Left ventricle myocardium inferior (tissue), 1 donor: ENCODE data around the gene ZNF564. TPM values are rescaled to one million over a fixed set of nuclear protein-coding genes. Genes with fewer than 3 reads are reported as not detected.

ENCODE experiments used
- DNase-seq: peaks from one replicate; pipeline ENCODE4 v3.0.0-alpha.2; 2020
- H3K27ac ChIP-seq: fragments of 200-600 bp; replicated peaks from 2 replicates; pipeline ENCODE4 v1.8.0; 2021
- H3K27me3 ChIP-seq: fragments of 200-600 bp; 2 replicates; pipeline ENCODE4 v1.8.0; 2021; ENCODE audit warnings: low read depth
- H3K36me3 ChIP-seq: fragments of 200-600 bp; 2 replicates; pipeline ENCODE4 v1.8.0; 2021
- H3K4me1 ChIP-seq: fragments of 200-600 bp; 2 replicates; pipeline ENCODE4 v1.8.0; 2021
- H3K4me3 ChIP-seq: fragments of 200-600 bp; 2 replicates; pipeline ENCODE4 v1.8.0; 2021; ENCODE audit warnings: mild to moderate bottlenecking, moderate library complexity
- H3K9me3 ChIP-seq: fragments of 200-600 bp; replicated peaks from 2 replicates; pipeline ENCODE4 v1.8.0; 2021
- CTCF ChIP-seq: fragments of 200-600 bp; IDR thresholded peaks from 2 replicates; pipeline ENCODE4 v1.8.0; 2021; ENCODE audit warnings: antibody characterized with exemption, mild to moderate bottlenecking, borderline replicate concordance
- intact Hi-C: fragments of 100-400 bp; cut with micrococcal nuclease; formaldehyde crosslinking; loops from one replicate; pipeline ENCODE4 v1.11.0; 2022
- long read RNA-seq: library from polyadenylated mRNA; unstranded; transcript quantifications from one replicate; pipeline ENCODE4 v2.0.0, GENCODE V29; 2021
- total RNA-seq: library from RNA; stranded (reverse); fragmentation: NEBNext Ultra II Directional; extraction: Animal tissue kit (Norgen Biotek cat#: 25700); gene quantifications from one replicate; pipeline ENCODE4 v1.2.1, GENCODE V29; 2021
- donor health status: DM: no; HTN: yes; CAD: no; lungs with severe emphysema.

ZNF564 gene
- total RNA-seq: 11.1 TPM
- long read RNA-seq, transcript ZNF564-201 (4 exons, 2,935 nt): major isoform, 19 of 23 reads
- long read RNA-seq, partial matches to known transcripts: 1 of 23 reads
- long read RNA-seq, other reads (novel, unspliced or antisense): 1 of 23 reads

GRCh38 chr19:12551060-12551832 is at the start of gene ZNF564:
Gene ZNF564, minus strand, starts transcription at chr19:12551482. Its CDS starts 150 bp downstream, at chr19:12551332.
- intact Hi-C loops: no loop called here
- Histone ChIP-seq H3K36me3 (peaks cover 19% of the 10 kb centered on the region), H3K4me3 (peak within 1 kb of the TSS; percentile 89), H3K9me3 (no peaks in the 10 kb centered on the region), H3K27ac (peak within 1 kb of the TSS; percentile 99), H3K4me1 (peaks cover 77% of the 10 kb centered on the region), H3K27me3 (peaks cover 5% of the 10 kb centered on the region)
- TF ChIP-seq CTCF: no peak
- DNase-seq: peak; percentile 93

GRCh38 chr19:12597594-12597993 is 46.3 kb upstream of the ZNF564 start:
- no peak for TF ChIP-seq CTCF

GRCh38 chr19:12596927-12597548 is 45.8 kb upstream of the ZNF564 start:
- Histone ChIP-seq H3K27ac (no peak overlapping the region), H3K36me3 (peaks cover 20% of the 10 kb centered on the region), H3K9me3 (no peaks in the 10 kb centered on the region), H3K4me1 (no peaks in the 10 kb centered on the region), H3K27me3 (no peaks in the 10 kb centered on the region), H3K4me3 (peak overlapping the region; percentile 46)
- no peak for TF ChIP-seq CTCF
- no peak for DNase-seq
- intact Hi-C loops: no loop called here

More at GRCh38 chr19:12597594-12597993, 46.3 kb upstream of the ZNF564 start:
- DNase-seq: no peak
- Histone ChIP-seq H3K36me3 (peaks cover 23% of the 10 kb centered on the region), H3K27me3 (no peaks in the 10 kb centered on the region), H3K4me1 (no peaks in the 10 kb centered on the region), H3K9me3 (no peaks in the 10 kb centered on the region), H3K27ac (no peak overlapping the region), H3K4me3 (no peak overlapping the region)
- intact Hi-C loops: no loop called here

GRCh38 chr19:12596485-12596884 is 45.2 kb upstream of the ZNF564 start:
- no peak for TF ChIP-seq CTCF
- Histone ChIP-seq H3K27ac (no peak overlapping the region), H3K36me3 (peaks cover 20% of the 10 kb centered on the region), H3K27me3 (no peaks in the 10 kb centered on the region), H3K4me3 (peak overlapping the region; percentile 46), H3K9me3 (no peaks in the 10 kb centered on the region), H3K4me1 (no peaks in the 10 kb centered on the region)
- no peak for DNase-seq
- intact Hi-C loops: no loop called here

- H3K9me3 ChIP-seq: peaks cover 41% of the 10 kb centered on the region
- intact Hi-C loops: no loop called here
- H3K27ac ChIP-seq: no peak overlapping the region
- no peak for DNase-seq
- no peak for TF ChIP-seq CTCF
- H3K4me1 ChIP-seq: no peaks in the 10 kb centered on the region
- no peaks in the 10 kb centered on the region for H3K27me3 ChIP-seq
- H3K36me3 ChIP-seq: peaks cover 55% of the 10 kb centered on the region
- no peak overlapping the region for H3K4me3 ChIP-seq
These were observed 29.8 kb upstream of the ZNF564 start for GRCh38 chr19:12581100-12581499.
